ENCODE results near the gene CAMK2D. TPM values are rescaled to one million over a fixed set of nuclear protein-coding genes. Genes with fewer than 3 reads are reported as not detected.

The CAMK2D gene
- total RNA-seq, 1 donor from 2014 or later = 57.6 TPM

GRCh38 chr4:113637823-113638561 lies 123.5 kb downstream of the CAMK2D start:
- TF ChIP-seq, protein P1, sequence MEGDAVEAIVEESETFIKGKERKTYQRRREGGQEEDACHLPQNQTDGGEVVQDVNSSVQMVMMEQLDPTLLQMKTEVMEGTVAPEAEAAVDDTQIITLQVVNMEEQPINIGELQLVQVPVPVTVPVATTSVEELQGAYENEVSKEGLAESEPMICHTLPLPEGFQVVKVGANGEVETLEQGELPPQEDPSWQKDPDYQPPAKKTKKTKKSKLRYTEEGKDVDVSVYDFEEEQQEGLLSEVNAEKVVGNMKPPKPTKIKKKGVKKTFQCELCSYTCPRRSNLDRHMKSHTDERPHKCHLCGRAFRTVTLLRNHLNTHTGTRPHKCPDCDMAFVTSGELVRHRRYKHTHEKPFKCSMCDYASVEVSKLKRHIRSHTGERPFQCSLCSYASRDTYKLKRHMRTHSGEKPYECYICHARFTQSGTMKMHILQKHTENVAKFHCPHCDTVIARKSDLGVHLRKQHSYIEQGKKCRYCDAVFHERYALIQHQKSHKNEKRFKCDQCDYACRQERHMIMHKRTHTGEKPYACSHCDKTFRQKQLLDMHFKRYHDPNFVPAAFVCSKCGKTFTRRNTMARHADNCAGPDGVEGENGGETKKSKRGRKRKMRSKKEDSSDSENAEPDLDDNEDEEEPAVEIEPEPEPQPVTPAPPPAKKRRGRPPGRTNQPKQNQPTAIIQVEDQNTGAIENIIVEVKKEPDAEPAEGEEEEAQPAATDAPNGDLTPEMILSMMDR (conservative IDR thresholded peaks at IDR 0.05) = no peak
- Mint-ChIP-seq H3K4me1 (ENCODE audit: unreplicated experiment) (peaks cover 21% of the 10 kb centered on the region), H3K36me3 (peaks cover 4% of the 10 kb centered on the region), H3K4me3 (no peak overlapping the region), H3K27ac (peak overlapping the region; percentile 46), H3K9me3 (no peaks in the 10 kb centered on the region), H3K27me3 (no peaks in the 10 kb centered on the region)
- no peak for DNase-seq (ENCODE audit: extremely low spot score, unreplicated experiment)

- no peak overlapping the region for H3K27ac Mint-ChIP-seq
- H3K9me3 Mint-ChIP-seq = no peaks in the 10 kb centered on the region
- H3K4me3 Mint-ChIP-seq = no peak overlapping the region
- H3K36me3 Mint-ChIP-seq = peaks cover 4% of the 10 kb centered on the region
- no peak for DNase-seq (ENCODE audit: extremely low spot score, unreplicated experiment)
- H3K4me1 Mint-ChIP-seq (ENCODE audit: unreplicated experiment) = peaks cover 21% of the 10 kb centered on the region
- no peaks in the 10 kb centered on the region for H3K27me3 Mint-ChIP-seq
- TF ChIP-seq, protein P1 (conservative IDR thresholded peaks at IDR 0.05) = no peak
Observed at GRCh38 chr4:113637363-113637762, 124.2 kb downstream of the CAMK2D start.

DNA sequence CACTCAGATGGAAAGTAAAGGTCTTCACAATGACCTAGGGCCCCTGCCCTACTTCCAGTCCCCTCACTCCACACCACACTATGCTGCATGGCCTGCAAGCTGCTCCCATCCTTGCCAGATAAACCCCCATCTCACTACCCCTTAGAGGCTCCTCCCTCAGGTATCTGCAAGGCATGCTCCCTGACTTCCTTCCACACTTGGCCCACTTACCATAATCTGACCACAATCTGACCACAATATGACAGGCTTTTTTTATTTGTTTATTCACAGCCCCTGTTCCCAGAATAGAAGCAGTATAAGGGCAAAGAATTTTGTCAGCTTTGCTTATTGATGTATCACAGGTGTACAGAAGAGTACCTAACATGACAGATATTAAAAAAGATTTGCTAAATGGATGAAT lies 124.7 kb downstream of the CAMK2D start:
- TF ChIP-seq, protein P1 (conservative IDR thresholded peaks at IDR 0.05) = no peak
- peak overlapping the region; percentile 43 for H3K27ac Mint-ChIP-seq
- H3K9me3 Mint-ChIP-seq = no peaks in the 10 kb centered on the region
- no peak for DNase-seq (ENCODE audit: extremely low spot score, unreplicated experiment)
- peaks cover 4% of the 10 kb centered on the region for H3K36me3 Mint-ChIP-seq
- H3K4me3 Mint-ChIP-seq = no peak overlapping the region
- peaks cover 21% of the 10 kb centered on the region for H3K4me1 Mint-ChIP-seq (ENCODE audit: unreplicated experiment)
- H3K27me3 Mint-ChIP-seq = no peaks in the 10 kb centered on the region

- H3K9me3 Mint-ChIP-seq = no peaks in the 10 kb centered on the region
- peak overlapping the region; percentile 43 for H3K27ac Mint-ChIP-seq
- H3K4me1 Mint-ChIP-seq (ENCODE audit: unreplicated experiment) = peaks cover 21% of the 10 kb centered on the region
- H3K4me3 Mint-ChIP-seq = no peak overlapping the region
- no peaks in the 10 kb centered on the region for H3K27me3 Mint-ChIP-seq
- DNase-seq (ENCODE audit: extremely low spot score, unreplicated experiment) = no peak
- TF ChIP-seq, protein P1 (conservative IDR thresholded peaks at IDR 0.05) = no peak
- peaks cover 4% of the 10 kb centered on the region for H3K36me3 Mint-ChIP-seq
Observed at GRCh38 chr4:113636438-113636818, 125.1 kb downstream of the CAMK2D start.

GRCh38 chr4:113635739-113636437 lies 125.7 kb downstream of the CAMK2D start:
- Mint-ChIP-seq H3K36me3 (peaks cover 4% of the 10 kb centered on the region), H3K9me3 (no peaks in the 10 kb centered on the region), H3K4me1 (ENCODE audit: unreplicated experiment) (peaks cover 21% of the 10 kb centered on the region), H3K4me3 (no peak overlapping the region), H3K27ac (peak overlapping the region; percentile 1), H3K27me3 (no peaks in the 10 kb centered on the region)
- TF ChIP-seq, protein P1 (conservative IDR thresholded peaks at IDR 0.05) = no peak
- DNase-seq (ENCODE audit: extremely low spot score, unreplicated experiment) = no peak
